Type B pancreatic cell (in vitro differentiated cells): ENCODE results near the gene PDE2A. TPM values are rescaled to one million over a fixed set of nuclear protein-coding genes. Genes with fewer than 3 reads are reported as not detected.

Experiments used
- DNase-seq: peaks from one replicate; pipeline ENCODE4 v3.0.0; 2021; ENCODE audit warnings: mixed read lengths; ENCODE audit not compliant: unreplicated experiment; ENCODE audit errors: extremely low spot score
- H3K27ac Mint-ChIP-seq: 2 replicates; pipeline ENCODE4 v1.8.0; 2021; ENCODE audit warnings: mild to moderate bottlenecking, mixed read lengths
- H3K27me3 Mint-ChIP-seq: 2 replicates; pipeline ENCODE4 v1.8.0; 2021; ENCODE audit warnings: mixed read lengths
- H3K36me3 Mint-ChIP-seq: 2 replicates; pipeline ENCODE4 v1.8.0; 2021; ENCODE audit warnings: mixed read lengths
- H3K4me1 Mint-ChIP-seq: one replicate; pipeline ENCODE4 v1.8.0; 2021; ENCODE audit warnings: mixed read lengths; ENCODE audit not compliant: unreplicated experiment
- H3K4me3 Mint-ChIP-seq: 2 replicates; pipeline ENCODE4 v1.8.0; 2021; ENCODE audit warnings: mild to moderate bottlenecking, mixed read lengths
- H3K9me3 Mint-ChIP-seq: 2 replicates; pipeline ENCODE4 v1.8.0; 2021; ENCODE audit warnings: mixed read lengths
- CTCF ChIP-seq: fragments of 200-600 bp; sonication (generic); conservative IDR thresholded peaks from 2 replicates; pipeline ENCODE4 v1.5.0; 2021; ENCODE audit warnings: antibody characterized with exemption, mild to moderate bottlenecking
- total RNA-seq: library from RNA; stranded (reverse); gene quantifications from 2 replicates; pipeline ENCODE4 v1.2.1, GENCODE V29; 2021; ENCODE audit warnings: low replicate concordance

Gene PDE2A
- total RNA-seq, 1 donor from 2014 or later, result 2.8 TPM

GRCh38 chr11:72692498-72693237, 18.4 kb upstream of the PDE2A start:
- Mint-ChIP-seq H3K27me3 (no peaks in the 10 kb centered on the region), H3K4me3 (no peak overlapping the region), H3K9me3 (no peaks in the 10 kb centered on the region), H3K27ac (no peak overlapping the region), H3K36me3 (peaks cover 17% of the 10 kb centered on the region), H3K4me1 (no peaks in the 10 kb centered on the region)
- no peak for DNase-seq
- TF ChIP-seq CTCF, result no peak

- no peak overlapping the region for H3K4me3 Mint-ChIP-seq
- H3K9me3 Mint-ChIP-seq, result no peaks in the 10 kb centered on the region
- no peak for DNase-seq
- peaks cover 14% of the 10 kb centered on the region for H3K36me3 Mint-ChIP-seq
- H3K4me1 Mint-ChIP-seq, result peaks cover 5% of the 10 kb centered on the region
- H3K27me3 Mint-ChIP-seq, result no peaks in the 10 kb centered on the region
- TF ChIP-seq CTCF, result no peak
- no peak overlapping the region for H3K27ac Mint-ChIP-seq
Measured at GRCh38 chr11:72690166-72690565, 15.9 kb upstream of the PDE2A start.

GRCh38 chr11:72688929-72689328, 14.7 kb upstream of the PDE2A start:
- Mint-ChIP-seq H3K4me3 (no peak overlapping the region), H3K27ac (no peak overlapping the region), H3K27me3 (no peaks in the 10 kb centered on the region), H3K4me1 (peaks cover 5% of the 10 kb centered on the region), H3K9me3 (no peaks in the 10 kb centered on the region), H3K36me3 (peaks cover 5% of the 10 kb centered on the region)
- no peak for DNase-seq
- TF ChIP-seq CTCF, result no peak

- DNase-seq, result no peak
- Mint-ChIP-seq H3K4me3 (no peak overlapping the region), H3K27me3 (no peaks in the 10 kb centered on the region), H3K4me1 (peaks cover 9% of the 10 kb centered on the region), H3K9me3 (no peaks in the 10 kb centered on the region), H3K36me3 (peaks cover 4% of the 10 kb centered on the region), H3K27ac (no peak overlapping the region)
- no peak for TF ChIP-seq CTCF
Measured at GRCh38 chr11:72688486-72688885, 14.3 kb upstream of the PDE2A start.

DNA sequence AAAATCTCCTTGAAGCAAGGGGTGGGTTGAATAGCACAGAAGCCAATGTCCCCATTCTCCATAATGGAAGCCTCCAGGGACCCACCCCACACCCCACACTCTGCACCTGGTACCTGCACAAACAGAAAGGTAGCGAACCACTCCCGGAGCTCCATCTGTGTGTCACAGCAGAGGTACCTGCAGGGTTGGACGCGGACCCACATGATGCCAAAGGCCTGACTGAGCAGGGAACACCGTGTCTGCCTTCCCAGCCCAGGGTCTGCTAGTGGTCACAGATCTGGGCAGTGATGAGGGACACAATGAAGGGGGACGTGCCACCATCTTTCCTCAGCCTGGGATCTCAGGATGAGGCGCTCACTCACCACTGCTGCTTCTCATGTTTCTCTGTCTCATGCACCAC, 13.1 kb upstream of the PDE2A start:
- TF ChIP-seq CTCF, result no peak
- Mint-ChIP-seq H3K4me1 (peaks cover 9% of the 10 kb centered on the region), H3K36me3 (peaks cover 4% of the 10 kb centered on the region), H3K27ac (no peak overlapping the region), H3K4me3 (no peak overlapping the region), H3K9me3 (no peaks in the 10 kb centered on the region), H3K27me3 (no peaks in the 10 kb centered on the region)
- no peak for DNase-seq
